CD4-positive, alpha-beta memory T cell (primary cell): ENCODE data around the gene PACSIN1. TPM values are rescaled to one million over a fixed set of nuclear protein-coding genes. Genes with fewer than 3 reads are reported as not detected.

Experiments
- CTCF ChIA-PET: fragments of 350-600 bp; sonication (Branson Sonifier 250); formaldehyde crosslinking; loops from one replicate; lab custom pipeline; 2021; ENCODE audit warnings: inconsistent platforms; ENCODE audit not compliant: partially characterized antibody; lab: Charles Lee
- POLR2A ChIA-PET: fragments of 350-600 bp; sonication (Branson Sonifier 250); formaldehyde crosslinking; loops from one replicate; lab custom pipeline; 2021; ENCODE audit not compliant: partially characterized antibody; lab: Charles Lee
- DNase-seq, 5 donors: peaks; one replicate each; pipeline versions ENCODE4 v3.0.0 to v3.0.0-alpha.2; 2020 to 2022; ENCODE audit warnings: mixed read lengths in 1 of 5
- H3K27ac ChIP-seq: one replicate; pipeline ENCODE4 v1.7.0; 2013; ENCODE audit warnings: low read depth, low read length
- H3K27me3 ChIP-seq: 2 replicates; pipeline ENCODE4 v1.7.0; 2013; ENCODE audit warnings: mild to moderate bottlenecking, low read length, moderate library complexity; ENCODE audit not compliant: insufficient read depth
- H3K36me3 ChIP-seq: 2 replicates; pipeline ENCODE4 v1.7.0; 2013; ENCODE audit warnings: mild to moderate bottlenecking, low read length, moderate library complexity; ENCODE audit not compliant: insufficient read depth
- H3K4me1 ChIP-seq: 2 replicates; pipeline ENCODE4 v1.7.0; 2013; ENCODE audit warnings: mild to moderate bottlenecking, low read length, moderate library complexity; ENCODE audit not compliant: insufficient read depth
- H3K4me3 ChIP-seq, 2 donors: one replicate each; pipeline ENCODE4 v1.7.0; 2013; ENCODE audit warnings: low read length in 2 of 2, mild to moderate bottlenecking in 1 of 2
- H3K9me3 ChIP-seq, 2 donors: one replicate each; pipeline ENCODE4 v1.7.0; 2013; ENCODE audit warnings: low read length in 2 of 2, control low read depth in 1 of 2; ENCODE audit not compliant: control insufficient read depth in 1 of 2
- H3K27ac Mint-ChIP-seq, 7 donors: one replicate each; pipeline ENCODE4 v1.8.0; 2020 to 2021; ENCODE audit warnings: mixed read lengths in 7 of 7, mild to moderate bottlenecking in 6 of 7, inconsistent platforms in 3 of 7, moderate library complexity in 3 of 7
- H3K27me3 Mint-ChIP-seq, 2 donors: one replicate each; pipeline ENCODE4 v1.8.0; 2020 to 2021; ENCODE audit warnings: mixed read lengths in 2 of 2
- H3K36me3 Mint-ChIP-seq, 2 donors: one replicate each; pipeline ENCODE4 v1.8.0; 2020 to 2021; ENCODE audit warnings: mixed read lengths in 2 of 2, inconsistent platforms in 1 of 2, mild to moderate bottlenecking in 1 of 2
- H3K4me1 Mint-ChIP-seq, 4 donors: one replicate each; pipeline ENCODE4 v1.8.0; 2020 to 2021; ENCODE audit warnings: mixed read lengths in 4 of 4, mild to moderate bottlenecking in 1 of 4
- H3K4me3 Mint-ChIP-seq, 8 donors: one replicate each; pipeline ENCODE4 v1.8.0; 2020 to 2021; ENCODE audit warnings: mixed read lengths in 8 of 8, mild to moderate bottlenecking in 7 of 8, moderate library complexity in 6 of 8, inconsistent platforms in 3 of 8
- H3K9me3 Mint-ChIP-seq, 8 donors: one replicate each; pipeline ENCODE4 v1.8.0; 2020 to 2021; ENCODE audit warnings: mixed read lengths in 8 of 8, mild to moderate bottlenecking in 5 of 8, inconsistent platforms in 3 of 8, moderate library complexity in 1 of 8
- intact Hi-C: fragments of 100-400 bp; cut with micrococcal nuclease; formaldehyde crosslinking; loops from one replicate; pipeline ENCODE4 v1.15.1; 2023
- polyA plus RNA-seq, 2 donors: library from polyadenylated mRNA; unstranded; fragments of 300-500 nt; fragmentation: Illumina TruSeq; gene quantifications; one replicate each; pipeline ENCODE4 v1.2.3, GENCODE V29; 2021
- total RNA-seq, 2 experiments: library from RNA; stranded (reverse); gene quantifications; one replicate each; pipeline ENCODE4 v1.2.3, GENCODE V29; 2021

Gene PACSIN1
- total and polyA plus RNA-seq, 4 experiments from 2014 or later: 0.92 to 2.3 (median 2.0) TPM; not detected in 1

GRCh38 chr6:34490390-34491090, 24.7 kb downstream of the PACSIN1 start:
- Histone ChIP-seq H3K36me3 (no peaks in the 10 kb centered on the region), H3K9me3 (no peaks in the 10 kb centered on the region), H3K4me3 (no peak overlapping the region), H3K4me1 (peaks cover 19% of the 10 kb centered on the region), H3K27ac (no peak overlapping the region), H3K27me3 (no peaks in the 10 kb centered on the region)
- CTCF ChIA-PET: no interaction called here
- intact Hi-C loops: no loop called here
- Mint-ChIP-seq H3K4me1 (peaks cover 7 to 25% (median 13%) of the 10 kb centered on the region in 4 donors), H3K36me3 (no peaks in the 10 kb centered on the region), H3K4me3 (no peak overlapping the region), H3K27me3 (peaks cover 0 to 2% of the 10 kb centered on the region in 2 donors), H3K27ac (no peak overlapping the region), H3K9me3 (peaks cover 0 to 1% (median 0%) of the 10 kb centered on the region in 8 donors)
- DNase-seq: no peak
- POLR2A ChIA-PET: interaction anchor here (0.8 kb wide), 1 partner anchor 166 kb away, joined by 3 read pairs; no protein-coding TSS in a partner anchor

DNA sequence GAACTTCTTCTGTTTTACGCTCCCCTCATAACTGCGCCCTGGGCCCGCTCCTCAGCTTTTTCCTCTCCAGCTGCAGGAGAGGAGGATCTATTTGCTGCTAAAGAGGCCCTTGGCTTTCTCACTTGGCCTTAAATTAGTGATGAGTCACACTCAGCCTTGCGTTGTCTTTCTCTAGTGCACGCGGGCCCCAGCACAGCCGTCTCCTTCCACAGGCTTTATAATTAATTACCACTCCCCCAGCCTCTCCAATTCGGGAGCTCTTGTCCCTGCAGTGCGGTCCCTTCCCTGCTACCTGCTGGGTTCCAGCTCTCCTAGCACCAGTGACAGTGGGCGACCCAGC, 25.2 kb downstream of the PACSIN1 start:
- H3K4me3 ChIP-seq: no peak overlapping the region
- H3K36me3 Mint-ChIP-seq: no peaks in the 10 kb centered on the region
- intact Hi-C loops: no loop called here
- H3K4me1 ChIP-seq: peaks cover 14% of the 10 kb centered on the region
- peaks cover 0 to 1% (median 0%) of the 10 kb centered on the region in 8 donors for H3K9me3 Mint-ChIP-seq
- no peak overlapping the region for H3K4me3 Mint-ChIP-seq
- no peak for DNase-seq
- no peak overlapping the region for H3K27ac ChIP-seq
- no peaks in the 10 kb centered on the region for H3K27me3 ChIP-seq
- H3K9me3 ChIP-seq: no peaks in the 10 kb centered on the region
- H3K4me1 Mint-ChIP-seq: peaks cover 3 to 20% (median 8%) of the 10 kb centered on the region in 4 donors
- ChIA-PET CTCF (no interaction called here), POLR2A (no interaction called here)
- peaks cover 0 to 2% of the 10 kb centered on the region in 2 donors for H3K27me3 Mint-ChIP-seq
- no peak overlapping the region for H3K27ac Mint-ChIP-seq
- H3K36me3 ChIP-seq: no peaks in the 10 kb centered on the region

- no peaks in the 10 kb centered on the region for H3K9me3 ChIP-seq
- Mint-ChIP-seq H3K27ac (no peak overlapping the region), H3K9me3 (peaks cover 0 to 1% (median 0%) of the 10 kb centered on the region in 8 donors), H3K4me3 (no peak overlapping the region), H3K36me3 (no peaks in the 10 kb centered on the region), H3K27me3 (peaks cover 2 to 5% of the 10 kb centered on the region in 2 donors), H3K4me1 (peaks cover 0 to under 1% (median 0%) of the 10 kb centered on the region in 4 donors)
- H3K4me3 ChIP-seq: no peak overlapping the region
- H3K4me1 ChIP-seq: no peaks in the 10 kb centered on the region
- no peaks in the 10 kb centered on the region for H3K27me3 ChIP-seq
- no peak overlapping the region for H3K27ac ChIP-seq
- CTCF ChIA-PET: interaction anchor here (1.3 kb wide), 1 partner anchor 34 kb away, joined by 3 read pairs; no protein-coding TSS in a partner anchor
- no peak for DNase-seq
- POLR2A ChIA-PET: no interaction called here
- H3K36me3 ChIP-seq: no peaks in the 10 kb centered on the region
- intact Hi-C loops: no loop called here
Observed at GRCh38 chr6:34493344-34493743, 27.5 kb downstream of the PACSIN1 start.

- intact Hi-C loops: no loop called here
- H3K27me3 ChIP-seq: no peaks in the 10 kb centered on the region
- no peak overlapping the region for H3K27ac ChIP-seq
- Mint-ChIP-seq H3K9me3 (peaks cover 0 to 6% (median 0%) of the 10 kb centered on the region in 8 donors), H3K27ac (no peak overlapping the region), H3K36me3 (no peaks in the 10 kb centered on the region), H3K27me3 (peaks cover 2 to 6% of the 10 kb centered on the region in 2 donors), H3K4me3 (no peak overlapping the region), H3K4me1 (no peaks in the 10 kb centered on the region)
- POLR2A ChIA-PET: no interaction called here
- no peaks in the 10 kb centered on the region for H3K4me1 ChIP-seq
- no peak for DNase-seq
- CTCF ChIA-PET: interaction anchor here (1.5 kb wide), 1 partner anchor 13 kb away, joined by 5 read pairs; no protein-coding TSS in a partner anchor
- no peaks in the 10 kb centered on the region for H3K9me3 ChIP-seq
- H3K4me3 ChIP-seq: no peak overlapping the region
- H3K36me3 ChIP-seq: no peaks in the 10 kb centered on the region
Observed at GRCh38 chr6:34494973-34495372, 29.1 kb downstream of the PACSIN1 start.

DNA sequence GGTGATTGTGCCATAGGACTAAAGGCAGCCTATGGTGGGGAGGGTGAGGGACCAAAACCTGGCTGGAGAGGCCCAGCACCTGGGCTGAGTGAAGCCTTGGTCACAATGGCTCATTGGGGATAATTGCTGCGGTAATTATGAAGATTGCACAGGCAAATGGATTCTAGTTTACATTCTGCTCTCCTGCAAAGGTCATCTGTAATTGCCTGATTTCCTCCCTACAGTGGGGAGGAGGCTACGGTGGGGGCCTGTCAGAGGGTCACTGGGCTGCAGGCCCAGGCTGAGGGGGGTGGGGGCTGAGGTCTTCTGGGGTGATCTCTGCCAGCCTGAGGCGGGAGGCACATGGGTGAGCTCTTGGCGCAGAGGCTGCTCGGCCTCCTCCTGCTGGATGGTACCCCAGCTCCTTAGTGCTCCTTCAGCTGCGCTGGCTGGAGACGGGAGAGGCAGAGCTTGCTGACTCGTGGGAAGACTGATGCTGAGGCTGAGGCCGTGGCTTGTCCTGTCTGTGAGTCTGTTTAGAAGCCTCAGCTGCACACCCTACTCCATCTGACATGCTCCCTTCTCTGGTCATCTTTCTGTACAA, 30.3 kb downstream of the PACSIN1 start:
- Histone ChIP-seq H3K4me1 (no peaks in the 10 kb centered on the region), H3K36me3 (no peaks in the 10 kb centered on the region), H3K27ac (no peak overlapping the region), H3K9me3 (no peaks in the 10 kb centered on the region), H3K27me3 (no peaks in the 10 kb centered on the region), H3K4me3 (no peak overlapping the region)
- peaks cover 0 to 10% (median 3%) of the 10 kb centered on the region in 8 donors for H3K9me3 Mint-ChIP-seq
- DNase-seq: no peak
- H3K4me3 Mint-ChIP-seq: no peak overlapping the region
- ChIA-PET POLR2A (no interaction called here), CTCF (no interaction called here)
- intact Hi-C loops: no loop called here
- H3K36me3 Mint-ChIP-seq: no peaks in the 10 kb centered on the region
- no peak overlapping the region for H3K27ac Mint-ChIP-seq
- no peaks in the 10 kb centered on the region for H3K4me1 Mint-ChIP-seq
- peaks cover 2 to 6% of the 10 kb centered on the region in 2 donors for H3K27me3 Mint-ChIP-seq

DNA sequence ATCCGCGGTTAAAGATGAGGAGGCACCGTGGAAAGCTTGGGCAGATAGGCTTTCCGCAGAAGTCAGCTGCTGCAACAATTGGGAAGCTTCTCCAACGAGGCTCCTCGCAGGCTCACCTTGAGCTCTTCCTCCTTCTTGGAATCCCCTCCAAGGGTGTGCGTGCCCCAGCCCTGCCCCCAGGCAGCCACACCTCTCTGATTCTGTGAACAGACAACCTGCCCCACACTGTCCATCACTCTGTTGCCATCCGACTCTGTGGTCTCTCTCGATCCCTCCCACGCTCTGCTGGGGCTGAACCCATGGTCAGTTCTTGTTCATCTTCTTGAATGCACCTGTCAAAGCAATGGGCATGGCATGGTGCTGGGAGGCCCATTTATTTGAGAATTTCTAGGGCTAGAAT, 31.5 kb downstream of the PACSIN1 start:
- no peaks in the 10 kb centered on the region for H3K27me3 ChIP-seq
- H3K36me3 ChIP-seq: no peaks in the 10 kb centered on the region
- no peak overlapping the region for H3K27ac Mint-ChIP-seq
- no peak overlapping the region for H3K4me3 ChIP-seq
- H3K9me3 Mint-ChIP-seq: peaks cover 0 to 10% (median 4%) of the 10 kb centered on the region in 8 donors
- no peaks in the 10 kb centered on the region for H3K4me1 ChIP-seq
- H3K27me3 Mint-ChIP-seq: peaks cover 2 to 6% of the 10 kb centered on the region in 2 donors
- ChIA-PET CTCF (interaction anchor here (0.8 kb wide), 1 partner anchor 41 kb away, joined by 3 read pairs; no protein-coding TSS in a partner anchor), POLR2A (no interaction called here)
- H3K27ac ChIP-seq: no peak overlapping the region
- no peaks in the 10 kb centered on the region for H3K9me3 ChIP-seq
- H3K4me1 Mint-ChIP-seq: no peaks in the 10 kb centered on the region
- DNase-seq: no peak
- H3K36me3 Mint-ChIP-seq: no peaks in the 10 kb centered on the region
- intact Hi-C loops: no loop called here
- no peak overlapping the region for H3K4me3 Mint-ChIP-seq

- H3K36me3 Mint-ChIP-seq: no peaks in the 10 kb centered on the region
- intact Hi-C loops: no loop called here
- H3K4me1 Mint-ChIP-seq: no peaks in the 10 kb centered on the region
- peaks cover 2% of the 10 kb centered on the region in 2 donors for H3K27me3 Mint-ChIP-seq
- Histone ChIP-seq H3K36me3 (no peaks in the 10 kb centered on the region), H3K4me3 (no peak overlapping the region), H3K4me1 (no peaks in the 10 kb centered on the region), H3K27me3 (no peaks in the 10 kb centered on the region), H3K9me3 (no peaks in the 10 kb centered on the region), H3K27ac (no peak overlapping the region)
- no peak overlapping the region for H3K27ac Mint-ChIP-seq
- DNase-seq: no peak
- H3K4me3 Mint-ChIP-seq: no peak overlapping the region
- peaks cover 0 to 7% (median 6%) of the 10 kb centered on the region in 8 donors for H3K9me3 Mint-ChIP-seq
- POLR2A ChIA-PET: no interaction called here
- CTCF ChIA-PET: no interaction called here
Observed at GRCh38 chr6:34506718-34507117, 40.8 kb downstream of the PACSIN1 start.
